GM21619 (cell line): ENCODE measurements around the gene PRKD2.
"Not testable (repeated sequence)": the region's sequence is repeated elsewhere in the genome, so short reads cannot be mapped to it uniquely, and the experiment has no call there.

ENCODE experiments used
- ATAC-seq: cut with Tn5 transposase; IDR thresholded peaks from one replicate; pipeline ENCODE4 v1.9.1; 2021; ENCODE audit not compliant: unreplicated experiment

The PRKD2 gene

DNA sequence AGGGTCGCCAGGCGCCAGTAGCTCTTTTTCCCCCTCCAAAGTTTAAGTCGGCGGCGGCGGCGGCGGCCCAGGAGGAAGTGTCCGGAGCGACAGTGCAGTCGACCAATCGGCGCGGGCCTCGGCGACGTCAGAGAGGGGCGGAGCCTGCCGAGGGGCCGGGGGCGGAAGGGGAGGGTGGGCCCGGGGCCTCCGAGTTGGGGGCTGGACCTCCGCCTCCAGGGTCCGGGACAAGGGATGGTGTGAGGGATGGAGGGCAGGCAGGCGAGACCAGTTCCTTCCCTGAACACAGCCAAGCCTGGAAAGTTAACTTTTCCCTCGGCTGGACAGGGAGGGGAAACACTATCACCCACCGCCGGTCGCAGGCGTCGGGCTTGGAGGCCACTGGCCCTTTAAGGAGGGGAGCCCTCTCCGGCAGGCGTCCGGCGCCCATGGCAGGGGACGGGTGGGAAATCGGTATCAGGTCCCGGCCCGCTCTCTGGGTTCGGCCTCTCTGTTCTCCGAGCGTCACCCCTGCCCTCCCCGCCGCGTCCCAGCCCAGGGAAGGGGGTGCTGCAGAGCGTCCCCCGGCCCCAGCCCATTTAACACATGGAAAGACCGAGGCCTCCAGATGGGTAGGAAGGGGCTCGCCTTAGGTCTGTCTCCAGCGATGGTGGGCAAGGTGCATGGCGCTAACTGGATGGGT is at the start of gene PRKD2:
TSS of gene PRKD2 (minus strand) at position 81 of the 682 bp plus-strand sequence. CDS start 744 bp downstream, outside the sequence.
- ATAC-seq = peak; percentile 41

DNA sequence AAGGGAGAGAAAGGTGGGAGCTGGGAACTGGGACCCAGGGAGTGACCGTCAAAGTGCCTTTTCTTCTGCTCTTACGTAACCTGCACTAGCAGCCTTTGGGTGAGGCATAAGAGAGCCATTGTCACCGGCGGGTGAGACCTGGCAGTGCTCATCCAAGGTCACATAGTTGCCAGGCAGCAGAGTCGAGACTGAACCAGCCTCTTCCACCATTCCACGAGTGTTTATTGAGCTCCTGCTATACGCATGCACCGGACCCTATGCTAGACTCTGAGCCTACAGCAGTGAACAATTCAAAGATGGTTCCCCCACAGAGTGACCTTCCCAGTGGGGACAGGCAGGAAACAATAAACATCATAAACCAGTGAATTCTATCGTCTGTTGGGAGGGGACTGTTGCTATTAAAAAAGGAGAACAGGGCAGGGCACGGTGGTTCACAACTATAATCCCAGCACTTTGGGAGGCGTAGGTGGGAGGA is 47.9 kb upstream of the PRKD2 start:
- ATAC-seq = no peak

DNA sequence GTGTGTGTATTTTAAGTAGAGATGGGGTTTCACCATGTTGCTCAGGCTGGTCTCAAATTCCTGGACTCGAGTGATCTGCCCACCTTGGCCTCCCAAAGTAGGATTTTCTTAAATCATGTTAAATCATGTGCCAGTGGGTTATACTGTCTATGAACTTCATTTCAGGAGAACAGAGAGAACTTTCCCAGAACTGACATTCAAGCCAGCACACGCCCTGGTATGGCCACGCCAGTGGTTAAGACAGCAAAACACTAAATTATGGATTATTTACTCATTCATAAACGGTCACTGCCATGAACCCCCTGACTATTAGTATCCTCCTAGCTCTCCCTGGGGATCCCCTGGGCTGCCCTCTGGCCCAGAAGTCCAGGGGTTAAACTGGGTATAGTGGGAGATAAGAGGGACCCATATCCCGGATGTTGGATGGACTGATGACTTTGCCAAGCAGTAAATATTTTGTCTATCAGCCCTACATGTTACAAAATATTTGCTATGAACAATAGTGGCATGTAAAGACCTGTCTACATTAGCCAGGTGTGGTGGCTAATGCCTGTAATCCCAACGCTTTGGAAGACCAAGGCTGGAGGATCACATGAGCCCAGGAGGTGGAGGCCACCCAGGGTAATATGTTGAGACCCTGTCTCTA is 45.5 kb upstream of the PRKD2 start:
- ATAC-seq = no peak

DNA sequence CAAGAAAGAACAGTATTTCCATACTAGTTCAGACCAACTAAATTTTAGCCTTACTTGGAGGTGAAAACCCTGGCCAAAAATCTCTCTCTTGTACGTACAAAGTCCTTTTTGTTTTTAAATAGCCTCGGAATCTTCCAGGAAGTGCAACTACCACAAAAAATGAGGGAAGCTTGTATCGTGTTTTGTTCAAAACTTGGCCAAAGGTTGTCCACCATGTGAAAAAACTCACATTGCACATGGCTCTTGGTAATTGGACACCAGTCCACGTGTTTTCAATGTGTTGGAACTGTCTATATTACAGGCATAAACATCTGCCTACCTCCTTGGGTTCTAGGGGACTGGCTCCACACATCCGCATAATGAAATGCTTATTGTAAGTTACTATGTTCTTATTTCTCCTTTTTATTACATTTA is 44.5 kb upstream of the PRKD2 start:
- no peak for ATAC-seq

DNA sequence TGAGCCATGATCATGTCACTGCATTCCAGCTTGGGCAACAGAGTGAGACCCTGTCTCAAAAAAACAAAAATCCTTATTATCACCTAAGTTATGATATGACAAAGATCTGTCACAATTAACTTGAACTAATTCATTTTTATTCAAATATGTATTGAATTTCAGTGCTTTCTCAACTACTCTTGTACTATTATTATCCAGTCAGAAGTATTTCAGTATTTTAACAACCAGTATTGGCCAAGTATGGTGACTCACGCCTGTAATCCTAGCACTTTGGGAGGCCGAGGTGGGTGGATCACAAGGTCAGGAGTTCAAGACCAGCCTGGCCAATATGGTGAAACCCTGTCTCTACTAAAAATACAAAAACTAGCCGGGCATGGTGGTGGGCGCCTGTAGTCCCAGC is 44.0 kb upstream of the PRKD2 start:
- ATAC-seq = not testable (repeated sequence)

DNA sequence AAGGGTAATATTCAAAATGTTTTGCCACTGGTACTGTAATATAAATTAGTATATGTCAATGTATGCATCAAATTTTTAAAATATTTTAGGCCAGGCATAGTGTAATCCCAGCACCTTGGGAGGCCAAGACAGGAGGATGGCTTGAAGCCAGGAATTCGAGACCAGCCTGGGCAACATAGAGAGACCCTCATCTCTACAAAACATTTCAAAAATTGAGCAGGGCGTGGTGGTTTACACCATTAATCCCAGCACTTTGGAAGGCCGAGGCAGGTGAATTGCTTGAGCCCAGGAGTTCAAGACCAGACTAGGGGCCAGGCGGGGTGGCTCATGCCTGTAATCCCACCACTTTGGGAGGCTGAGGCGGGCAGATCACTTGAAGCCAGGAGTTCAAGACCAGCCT is 43.4 kb upstream of the PRKD2 start:
- ATAC-seq = no peak

DNA sequence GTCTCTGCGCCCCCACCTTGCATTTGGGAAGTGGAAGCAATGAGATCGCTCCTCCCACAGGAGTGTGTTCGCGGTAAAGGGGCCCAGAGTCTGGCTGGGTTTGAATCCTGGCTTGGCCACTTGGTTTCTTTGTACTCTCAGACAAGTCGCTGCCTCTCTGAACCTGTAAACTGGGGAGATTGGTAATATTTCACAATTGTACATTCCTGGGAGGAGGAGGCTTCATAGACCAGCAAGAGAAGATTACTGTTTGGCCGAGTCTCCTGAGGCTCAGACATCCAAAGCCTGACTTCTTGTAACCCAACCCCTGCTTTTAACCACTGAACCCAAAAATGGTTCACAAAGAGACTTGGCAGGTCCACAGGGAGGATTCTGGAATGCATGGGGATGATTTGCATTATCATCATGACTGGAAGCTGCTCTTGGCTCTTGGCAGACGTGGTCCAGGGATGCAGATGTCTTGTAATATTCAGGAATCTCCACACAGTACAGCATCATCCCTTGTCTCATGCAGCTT is 43.0 kb upstream of the PRKD2 start:
- no peak for ATAC-seq

DNA sequence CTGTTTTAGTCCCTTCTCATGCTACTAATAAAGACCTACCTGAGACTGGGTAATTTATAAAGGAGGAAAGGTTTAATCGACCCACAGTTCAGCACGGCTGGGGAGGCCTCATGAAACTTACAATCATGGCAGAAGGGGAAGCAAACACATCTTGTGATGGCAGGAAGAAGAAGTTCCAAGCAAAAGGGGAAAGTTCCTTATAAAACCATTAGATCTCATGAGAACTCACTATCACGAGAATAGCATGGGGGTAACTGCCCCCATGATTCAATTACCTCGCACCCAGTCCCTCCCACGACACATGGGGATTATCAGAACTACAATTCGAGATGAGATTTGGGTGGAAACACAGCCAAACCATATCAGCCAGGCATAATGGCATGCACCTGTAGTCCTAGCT is 42.3 kb upstream of the PRKD2 start:
- no peak for ATAC-seq

DNA sequence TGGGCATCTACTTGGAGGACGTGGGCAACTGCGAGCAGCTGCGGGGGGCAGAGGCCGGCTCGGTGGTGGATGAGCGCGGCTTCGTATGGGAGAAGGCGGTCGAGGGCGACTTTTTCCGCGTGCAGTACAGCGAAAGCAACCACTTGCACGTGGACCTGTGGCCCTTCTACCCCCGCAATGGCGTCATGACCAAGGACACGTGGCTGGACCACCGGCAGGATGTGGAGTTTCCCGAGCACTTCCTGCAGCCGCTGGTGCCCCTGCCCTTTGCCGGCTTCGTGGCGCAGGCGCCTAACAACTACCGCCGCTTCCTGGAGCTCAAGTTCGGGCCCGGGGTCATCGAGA is 39.6 kb upstream of the PRKD2 start:
- ATAC-seq = no peak

DNA sequence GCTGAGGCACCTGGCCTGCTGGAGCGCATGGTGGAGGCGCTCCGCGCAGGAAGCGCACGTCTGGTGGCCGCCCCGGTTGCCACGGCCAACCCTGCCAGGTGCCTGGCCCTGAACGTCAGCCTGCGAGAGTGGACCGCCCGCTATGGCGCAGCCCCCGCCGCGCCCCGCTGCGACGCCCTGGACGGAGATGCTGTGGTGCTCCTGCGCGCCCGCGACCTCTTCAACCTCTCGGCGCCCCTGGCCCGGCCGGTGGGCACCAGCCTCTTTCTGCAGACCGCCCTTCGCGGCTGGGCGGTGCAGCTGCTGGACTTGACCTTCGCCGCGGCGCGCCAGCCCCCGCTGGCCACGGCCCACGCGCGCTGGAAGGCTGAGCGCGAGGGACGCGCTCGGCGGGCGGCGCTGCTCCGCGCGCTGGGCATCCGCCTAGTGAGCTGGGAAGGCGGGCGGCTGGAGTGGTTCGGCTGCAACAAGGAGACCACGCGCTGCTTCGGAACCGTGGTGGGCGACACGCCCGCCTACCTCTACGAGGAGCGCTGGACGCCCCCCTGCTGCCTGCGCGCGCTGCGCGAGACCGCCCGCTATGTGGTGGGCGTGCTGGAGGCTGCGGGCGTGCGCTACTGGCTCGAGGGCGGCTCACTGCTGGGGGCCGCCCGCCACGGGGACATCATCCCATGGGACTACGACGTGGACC is 39.1 kb upstream of the PRKD2 start:
- no peak for ATAC-seq

DNA sequence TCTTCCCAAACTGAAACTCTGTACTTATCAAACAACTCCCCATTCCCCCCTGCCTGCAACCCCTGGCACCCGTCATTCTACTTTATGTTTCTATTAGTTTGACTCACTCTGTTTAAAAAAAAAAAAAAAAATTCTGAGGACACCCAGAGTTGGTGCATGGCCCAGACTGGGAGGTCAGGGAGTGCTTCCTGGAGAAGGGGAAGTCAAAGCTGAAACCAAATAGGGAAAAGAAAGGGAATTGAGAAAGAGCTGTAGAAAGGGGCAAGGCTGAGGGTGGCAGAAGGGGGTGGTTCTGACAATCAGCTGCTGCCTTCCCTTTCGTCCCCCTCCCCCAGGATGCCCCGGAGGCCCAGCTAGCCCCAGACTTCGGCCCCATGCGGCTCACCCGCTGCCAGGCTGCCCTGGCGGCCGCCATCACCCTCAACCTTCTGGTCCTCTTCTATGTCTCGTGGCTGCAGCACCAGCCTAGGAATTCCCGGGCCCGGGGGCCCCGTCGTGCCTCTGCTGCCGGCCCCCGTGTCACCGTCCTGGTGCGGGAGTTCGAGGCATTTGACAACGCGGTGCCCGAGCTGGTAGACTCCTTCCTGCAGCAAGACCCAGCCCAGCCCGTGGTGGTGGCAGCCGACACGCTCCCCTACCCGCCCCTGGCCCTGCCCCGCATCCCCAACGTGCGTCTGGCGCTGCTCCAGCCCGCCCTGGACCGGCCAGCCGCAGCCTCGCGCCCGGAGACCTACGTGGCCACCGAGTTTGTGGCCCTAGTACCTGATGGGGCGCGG is 38.4 kb upstream of the PRKD2 start:
- no peak for ATAC-seq

DNA sequence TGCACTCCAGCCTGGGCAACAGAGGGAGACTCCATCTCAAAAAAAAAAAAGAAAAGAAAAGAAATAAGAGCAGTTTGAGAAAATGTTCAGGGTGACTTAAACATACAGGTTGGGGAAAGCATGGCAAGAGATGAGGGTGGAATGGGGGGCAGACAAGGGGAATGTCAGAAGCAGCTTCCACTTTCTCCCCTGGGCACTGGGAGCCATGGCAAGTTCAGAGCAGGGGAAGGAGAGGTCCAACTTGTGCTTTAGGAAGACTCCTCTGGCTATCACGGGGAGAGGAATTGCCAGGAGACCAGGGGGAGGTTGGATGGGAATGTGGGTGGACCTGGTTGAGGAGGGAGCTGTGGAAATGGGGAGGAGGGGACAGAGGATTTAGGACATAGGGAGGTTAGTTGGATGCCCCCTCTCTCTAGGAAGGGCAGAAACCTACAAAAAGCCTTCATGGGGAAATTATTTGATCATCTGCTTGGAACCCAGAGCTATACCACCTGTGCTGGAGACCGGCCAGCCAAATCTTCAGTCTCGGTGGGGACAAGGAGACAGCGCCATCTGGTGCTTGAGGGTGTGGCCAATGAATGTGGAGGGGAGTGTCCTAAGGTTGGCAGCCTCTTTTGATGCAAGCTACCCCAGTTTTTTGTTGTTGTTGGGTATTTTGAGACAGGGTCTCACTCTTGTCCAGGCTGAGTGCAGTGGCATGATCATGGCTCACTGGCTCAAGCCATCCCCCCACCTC is 36.7 kb upstream of the PRKD2 start:
- no peak for ATAC-seq

DNA sequence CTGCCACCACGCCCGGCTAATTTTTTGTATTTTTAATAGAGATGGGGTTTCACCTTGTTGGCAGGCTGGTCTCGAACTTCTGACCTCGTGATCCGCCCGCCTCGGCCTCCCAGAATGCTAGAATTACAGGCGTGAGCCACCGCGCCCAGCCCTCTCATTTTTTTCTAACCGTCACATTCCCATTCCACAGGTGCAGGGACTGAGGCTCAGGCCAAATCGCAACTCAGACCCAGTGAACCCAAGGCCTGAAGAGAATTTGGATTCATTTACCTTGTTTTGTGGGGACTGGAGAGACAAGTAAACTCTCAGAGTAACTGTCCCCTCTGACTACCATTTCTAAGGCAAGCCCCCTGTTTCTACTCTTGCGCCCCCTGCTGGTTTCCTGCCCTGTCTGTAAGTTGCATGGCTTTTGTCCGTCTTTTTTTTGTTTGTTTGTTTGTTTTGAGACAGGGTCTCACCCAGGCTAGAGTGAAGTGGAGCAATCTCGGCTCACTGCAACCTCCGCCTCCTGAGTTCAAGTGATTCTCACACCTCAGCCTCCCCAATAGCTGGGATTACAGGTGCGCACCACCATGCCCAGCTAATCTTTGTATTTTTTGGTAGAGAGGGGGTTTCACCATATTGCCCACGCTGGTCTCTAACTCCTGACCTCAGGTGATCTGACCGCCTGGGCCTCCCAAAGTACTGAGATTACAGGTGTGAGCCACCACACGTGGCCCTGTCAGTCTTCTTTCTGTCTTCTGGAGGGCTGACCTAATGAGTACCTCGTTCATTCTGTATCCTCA is 31.6 kb upstream of the PRKD2 start:
- no peak for ATAC-seq

DNA sequence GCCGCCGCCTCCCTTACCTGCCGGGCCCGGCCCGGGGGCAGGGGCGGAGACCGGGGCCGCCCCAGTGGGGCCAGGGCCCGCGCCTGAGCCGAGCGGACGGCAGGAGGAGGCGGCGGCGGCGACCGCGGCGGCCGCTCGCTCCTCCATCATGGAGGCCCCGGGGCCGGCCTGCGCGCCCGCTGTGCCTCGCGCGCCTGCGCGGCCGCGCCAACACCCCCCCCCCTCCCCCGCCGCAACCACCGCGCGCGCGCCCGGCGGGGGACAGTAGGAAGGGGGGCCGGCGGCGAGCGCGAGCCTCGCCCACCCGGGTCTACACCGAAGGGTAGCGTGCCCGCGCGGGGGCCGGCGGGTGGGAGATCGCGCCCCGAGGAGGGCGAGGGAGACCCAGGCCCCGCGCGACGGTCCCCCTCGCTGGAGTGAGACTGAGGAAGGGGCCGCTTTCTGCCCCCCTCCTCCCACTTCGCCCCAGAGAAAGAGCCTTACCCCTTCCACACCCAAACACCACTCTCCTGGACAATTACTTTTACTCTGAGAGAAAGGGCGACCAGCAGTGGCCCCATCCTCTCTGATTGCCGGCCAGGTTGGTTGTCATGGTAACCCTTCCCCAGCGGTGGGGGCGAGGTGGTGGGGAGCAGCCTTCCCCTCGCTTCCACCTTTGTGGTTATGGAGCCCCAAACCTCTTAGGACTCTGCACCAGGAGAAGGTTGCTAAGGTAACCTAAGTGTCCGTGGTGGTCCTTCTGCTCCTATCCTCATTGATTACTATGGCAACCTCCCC is 29.6 kb upstream of the PRKD2 start, which contains the start of gene STRN4:
TSS of gene STRN4 (minus strand) at position 170 of the 777 bp plus-strand sequence. CDS start at position 150, 20 bp downstream.
- ATAC-seq = no peak

DNA sequence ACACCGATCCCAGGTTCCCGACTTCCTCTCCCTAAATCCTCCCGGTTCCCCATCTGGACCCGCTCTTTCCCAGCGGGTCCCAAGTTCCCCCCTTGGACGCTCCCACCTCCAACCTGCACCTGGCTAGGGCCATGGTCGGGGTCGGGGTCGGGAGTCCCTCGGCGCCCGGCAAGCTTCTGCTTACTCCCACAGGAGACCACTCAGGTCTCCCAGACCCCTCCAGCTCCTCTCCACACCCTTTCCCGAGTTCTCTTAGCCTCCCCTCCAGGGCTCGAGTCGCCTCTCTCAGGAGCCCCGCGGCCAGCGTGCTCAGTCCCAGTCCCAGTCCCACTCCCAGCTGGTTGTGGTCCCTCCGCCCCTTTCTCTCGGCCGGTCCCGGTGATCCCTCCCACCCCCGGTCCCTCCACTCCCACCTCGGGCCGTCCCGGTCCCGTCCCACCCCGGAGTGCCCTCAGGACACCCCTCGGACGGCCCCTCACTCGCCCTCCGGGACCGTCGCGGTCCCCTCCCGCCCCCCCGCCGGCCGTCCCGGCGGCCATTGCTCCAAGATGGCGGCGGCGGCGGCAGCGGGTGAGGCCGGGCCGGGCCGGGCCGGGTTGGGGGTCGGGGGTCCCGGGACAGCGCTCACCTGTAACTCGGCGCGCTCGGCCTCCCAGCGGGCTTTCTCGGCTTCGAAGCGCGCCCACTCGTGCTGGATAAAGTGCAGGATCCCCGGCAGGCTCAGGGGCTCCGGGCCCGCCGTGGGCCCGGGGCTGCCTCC is 28.8 kb upstream of the PRKD2 start, which contains the start of gene FKRP:
TSS of gene FKRP (plus strand) at position 537 of the 760 bp plus-strand sequence. CDS start 9,394 bp downstream, outside the sequence.
- no peak for ATAC-seq

DNA sequence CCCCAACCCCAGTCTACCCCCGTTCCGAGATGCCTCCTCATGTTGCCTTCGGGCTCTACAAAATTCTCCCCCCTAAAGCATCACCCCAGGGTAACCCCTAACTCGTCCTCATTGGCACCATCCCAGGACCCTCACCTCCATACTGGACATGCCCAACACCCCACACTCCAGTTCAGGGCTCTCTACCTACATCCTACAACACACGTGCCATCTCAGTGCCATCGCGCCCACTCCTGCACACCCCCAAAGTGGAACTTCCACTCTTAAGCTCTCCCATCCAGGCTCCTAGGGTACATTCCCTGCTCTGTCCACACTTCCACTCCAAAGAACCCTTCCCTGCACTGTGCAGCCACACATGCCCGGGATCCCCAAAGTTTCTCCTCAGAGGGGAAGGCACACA is 28.1 kb upstream of the PRKD2 start:
- ATAC-seq = no peak

DNA sequence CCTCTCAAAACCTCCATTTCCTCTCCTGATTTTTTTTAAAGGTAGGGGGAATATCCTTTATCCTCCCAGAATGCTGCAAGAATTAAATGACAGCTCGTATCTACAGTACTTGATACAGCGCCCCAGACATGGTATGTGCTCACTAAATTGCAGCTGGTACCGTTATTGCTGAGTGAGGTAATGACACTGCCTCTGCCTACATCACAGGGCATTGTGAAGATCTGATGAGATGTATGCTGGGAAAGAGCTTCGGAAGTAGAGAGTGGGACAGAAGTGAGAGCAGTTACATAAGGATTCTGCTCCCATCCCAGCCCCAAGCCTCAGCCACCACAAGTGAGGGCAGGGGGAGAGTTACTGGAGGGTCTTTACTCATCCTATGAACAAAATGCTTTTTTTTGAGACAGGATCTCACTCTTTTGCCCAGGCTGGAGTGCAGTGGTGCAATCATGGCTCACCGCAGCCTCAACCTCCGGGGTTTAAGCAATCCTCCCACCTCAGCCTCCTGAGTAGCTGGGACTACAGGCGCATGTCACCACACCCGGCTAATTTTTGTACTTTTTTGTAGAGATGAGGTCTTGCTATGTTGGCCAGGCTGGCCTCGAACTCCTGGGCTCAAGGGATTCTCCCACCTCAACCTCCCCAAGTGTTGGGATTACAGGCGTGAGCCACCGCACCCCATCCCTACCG is 27.2 kb upstream of the PRKD2 start:
- no peak for ATAC-seq
